SK-N-SH treated with all-trans-retinoic acid at 6 μM for 48 hours (cell line): ENCODE measurements around the gene BCAP29.

ENCODE experiments used
- ARNTL ChIP-seq: fragments of 450-650 bp; formaldehyde crosslinking; IDR thresholded peaks from 2 replicates; pipeline ENCODE4 v1.5.0; 2020; ENCODE audit warnings: low read depth, mild to moderate bottlenecking, moderate library complexity, borderline replicate concordance
- TSHZ2 ChIP-seq: fragments of 250-450 bp; sonication (Bioruptor Pico); IDR thresholded peaks from 2 replicates; pipeline ENCODE4 v1.5.0; 2020; ENCODE audit warnings: mild to moderate bottlenecking, moderate library complexity
- ZC3H10 ChIP-seq: fragments of 250-450 bp; sonication (Bioruptor Pico); IDR thresholded peaks from 2 replicates; pipeline ENCODE4 v1.5.1; 2021; ENCODE audit warnings: mild to moderate bottlenecking, moderate library complexity
- ZFP30 ChIP-seq: fragments of 450-650 bp; formaldehyde crosslinking; IDR thresholded peaks from 2 replicates; pipeline ENCODE4 v1.5.0; 2022; ENCODE audit warnings: mild to moderate bottlenecking, moderate library complexity

DNA sequence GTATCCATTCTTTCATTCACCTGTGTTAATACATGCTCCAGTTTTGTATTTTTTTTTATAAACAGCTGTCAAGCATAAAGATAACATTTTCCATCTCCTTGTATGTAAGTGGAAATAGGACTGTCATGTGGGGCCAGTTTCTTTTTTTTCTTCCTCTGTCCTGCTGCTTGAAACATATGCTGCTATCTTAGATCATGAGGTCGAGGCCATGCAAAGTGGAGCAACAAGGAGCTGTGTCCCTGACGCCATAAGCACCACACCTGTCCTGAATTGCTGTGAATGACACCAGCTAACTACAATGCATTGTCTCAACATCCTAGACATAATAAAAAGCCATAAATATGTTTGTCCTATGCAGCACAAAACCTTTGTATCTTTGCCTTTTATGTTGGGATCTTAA lies 42.8 kb downstream of the BCAP29 start:
- TF ChIP-seq ZFP30 (CRISPR knock-in tag) = no peak
- TF ChIP-seq ZC3H10 = no peak
- no peak for TF ChIP-seq TSHZ2 (CRISPR knock-in tag)
- no peak for TF ChIP-seq ARNTL
